Measurements from ENCODE around the gene ALOX12. TPM values are rescaled to one million over a fixed set of nuclear protein-coding genes. Genes with fewer than 3 reads are reported as not detected.

ALOX12 gene, protein sequence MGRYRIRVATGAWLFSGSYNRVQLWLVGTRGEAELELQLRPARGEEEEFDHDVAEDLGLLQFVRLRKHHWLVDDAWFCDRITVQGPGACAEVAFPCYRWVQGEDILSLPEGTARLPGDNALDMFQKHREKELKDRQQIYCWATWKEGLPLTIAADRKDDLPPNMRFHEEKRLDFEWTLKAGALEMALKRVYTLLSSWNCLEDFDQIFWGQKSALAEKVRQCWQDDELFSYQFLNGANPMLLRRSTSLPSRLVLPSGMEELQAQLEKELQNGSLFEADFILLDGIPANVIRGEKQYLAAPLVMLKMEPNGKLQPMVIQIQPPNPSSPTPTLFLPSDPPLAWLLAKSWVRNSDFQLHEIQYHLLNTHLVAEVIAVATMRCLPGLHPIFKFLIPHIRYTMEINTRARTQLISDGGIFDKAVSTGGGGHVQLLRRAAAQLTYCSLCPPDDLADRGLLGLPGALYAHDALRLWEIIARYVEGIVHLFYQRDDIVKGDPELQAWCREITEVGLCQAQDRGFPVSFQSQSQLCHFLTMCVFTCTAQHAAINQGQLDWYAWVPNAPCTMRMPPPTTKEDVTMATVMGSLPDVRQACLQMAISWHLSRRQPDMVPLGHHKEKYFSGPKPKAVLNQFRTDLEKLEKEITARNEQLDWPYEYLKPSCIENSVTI
- polyA plus RNA-seq (2013, experiment 1 of 2) = 0.32 TPM
- polyA plus RNA-seq (2013, experiment 2 of 2) = 0.25 TPM

DNA sequence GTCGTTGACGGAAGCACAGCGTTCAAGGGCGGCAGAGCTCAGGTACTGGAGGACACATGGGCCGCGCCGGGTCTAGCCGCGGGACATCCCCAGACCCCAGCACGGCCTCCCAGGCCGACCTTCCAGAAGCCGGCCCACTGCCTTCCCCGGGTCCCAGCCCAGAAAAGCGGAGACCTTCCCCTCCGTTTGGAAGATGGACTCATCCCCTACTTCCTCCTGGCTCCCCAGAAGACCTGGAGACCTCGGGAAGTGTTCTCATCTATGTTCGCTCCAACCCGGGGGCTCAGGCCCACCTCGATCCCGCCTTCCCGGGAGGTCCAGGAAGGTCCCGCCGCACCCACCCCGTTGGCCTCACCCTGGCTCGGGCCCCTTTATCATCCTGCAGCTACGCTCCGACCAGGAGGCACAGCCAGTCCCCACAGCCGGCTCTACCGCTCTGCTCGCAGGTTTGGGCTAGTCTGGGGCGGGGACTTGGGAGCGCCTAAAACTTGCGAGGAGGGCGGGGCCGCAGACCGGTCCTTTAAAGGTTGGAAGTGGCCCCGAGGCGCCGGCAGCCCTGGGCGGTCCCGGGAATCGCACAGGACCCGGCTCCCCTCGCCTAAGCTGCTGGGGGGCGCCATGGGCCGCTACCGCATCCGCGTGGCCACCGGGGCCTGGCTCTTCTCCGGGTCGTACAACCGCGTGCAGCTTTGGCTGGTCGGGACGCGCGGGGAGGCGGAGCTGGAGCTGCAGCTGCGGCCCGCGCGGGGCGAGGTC, at the start of gene ALOX12:
ALOX12 (plus strand) TSS at position 550 of the 756 bp plus-strand sequence; CDS start at position 619, 69 bp downstream.
- no CpG with 5 or more reads among the region's 64 CpGs for WGBS, 2 donors (ENCODE audit: extremely low coverage in 2 of 2, insufficient read length in 2 of 2, insufficient replicate concordance in 1 of 2)
- Histone ChIP-seq H3K27ac (replicated peaks; ENCODE audit: low read length) (no peak within 1 kb of the TSS), H2BK5ac (ENCODE audit: low read length) (peak within 1 kb of the TSS; percentile 66), H2BK120ac (ENCODE audit: low read depth, low read length) (peak within 1 kb of the TSS; percentile 68), H2BK15ac (ENCODE audit: low read length) (peak within 1 kb of the TSS; percentile 83), H3K27me3 (ENCODE audit: control insufficient read depth in 3 of 3, insufficient read depth in 3 of 3, low read depth in 1 of 3, low read length in 3 of 3) (peaks cover 0 to 21% (median 0%) of the 10 kb centered on the region in 3 experiments), H2AFZ (ENCODE audit: low read length) (no peak within 1 kb of the TSS), H2AK5ac (ENCODE audit: low read depth, low read length) (peak within 1 kb of the TSS; percentile 84), H3K36me3 (replicated peaks in 1 of 2; ENCODE audit: control insufficient read depth in 2 of 2, insufficient read depth in 2 of 2, low read length in 2 of 2) (peaks cover 4 to 34% of the 10 kb centered on the region in 2 donors), H3K4ac (ENCODE audit: low read length) (no peak within 1 kb of the TSS), H2BK12ac (ENCODE audit: low read length) (no peak within 1 kb of the TSS), H3K9ac (ENCODE audit: low read depth, low read length, poor library complexity) (peak within 1 kb of the TSS; percentile 70), H3K4me1 (ENCODE audit: control insufficient read depth in 2 of 2, insufficient read depth in 1 of 2, low read depth in 1 of 2, low read length in 2 of 2) (peaks cover 0 to 5% of the 10 kb centered on the region in 2 donors), H3K4me2 (ENCODE audit: insufficient read depth, low read length, poor library complexity, severe bottlenecking) (peak within 1 kb of the TSS; percentile 61), H3K14ac (ENCODE audit: low read length) (peak within 1 kb of the TSS; percentile 47), H3K23ac (ENCODE audit: low read depth, low read length, poor library complexity) (peak within 1 kb of the TSS; percentile 96), H3K9me3 (replicated peaks in 1 of 2; ENCODE audit: control insufficient read depth in 2 of 2, insufficient read depth in 1 of 2, low read depth in 1 of 2, low read length in 2 of 2) (peaks cover 0 to 2% of the 10 kb centered on the region in 2 donors), H3K18ac (ENCODE audit: low read length) (peak within 1 kb of the TSS; percentile 94), H4K8ac (ENCODE audit: low read depth, low read length) (no peak within 1 kb of the TSS), H3K79me1 (ENCODE audit: low read depth, low read length) (no peaks in the 10 kb centered on the region), H3K4me3 (ENCODE audit: low read length in 2 of 2) (peak within 1 kb of the TSS in 1 of 2 donors; percentile 72), H4K91ac (ENCODE audit: low read depth, low read length, poor library complexity) (no peak within 1 kb of the TSS)
- no peak for DNase-seq (ENCODE audit: low spot score)

DNA sequence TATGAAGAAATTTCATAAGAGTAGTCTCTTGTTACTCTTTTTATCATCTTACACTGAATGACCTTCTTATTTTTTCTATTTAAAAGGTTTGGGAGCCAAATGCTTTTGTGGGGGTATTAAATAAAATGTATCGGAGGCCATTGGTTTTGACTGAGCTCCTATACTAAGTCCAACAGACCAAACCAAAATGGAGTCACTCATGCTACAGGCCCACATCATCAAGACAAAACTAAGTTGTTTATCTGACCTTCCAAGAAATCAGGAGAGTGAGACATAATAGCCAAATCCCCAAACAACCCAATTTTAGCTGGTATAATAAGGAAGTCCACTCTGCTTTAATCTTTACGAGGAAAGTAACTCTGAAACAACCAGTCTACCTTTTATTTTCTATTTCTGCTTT, 48.1 kb upstream of the ALOX12 start:
- H4K8ac ChIP-seq (ENCODE audit: low read depth, low read length) = no peak overlapping the region

DNA sequence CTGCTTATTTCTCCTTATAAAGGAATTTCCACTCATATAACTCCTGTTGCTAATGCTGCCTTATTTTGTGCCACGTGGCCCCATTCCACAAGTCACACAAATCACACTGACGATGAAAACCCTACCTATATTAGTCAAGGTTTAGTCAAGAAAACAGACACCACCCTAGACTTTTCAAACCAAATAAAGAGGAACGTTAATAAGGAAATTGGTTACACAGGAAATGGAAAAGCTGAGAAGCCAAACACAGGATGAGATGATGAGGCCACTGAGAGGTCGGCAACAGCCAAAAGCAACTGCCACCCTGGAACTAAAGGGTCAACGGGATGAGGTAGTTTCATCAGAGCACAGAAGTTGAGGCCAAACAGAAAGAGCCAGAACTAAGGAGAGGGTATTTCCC, 47.3 kb upstream of the ALOX12 start:
- no peak overlapping the region for H4K91ac ChIP-seq (ENCODE audit: low read depth, low read length, poor library complexity)
- no peak for DNase-seq (ENCODE audit: low spot score)
- no peak overlapping the region for H3K4me3 ChIP-seq (ENCODE audit: low read length in 2 of 2)
- H3K14ac ChIP-seq (ENCODE audit: low read length) = no peak overlapping the region
- no CpG with 5 or more reads among the region's 5 CpGs for WGBS, 2 donors (ENCODE audit: extremely low coverage in 2 of 2, insufficient read length in 2 of 2, insufficient replicate concordance in 1 of 2)
- H3K9ac ChIP-seq (ENCODE audit: low read depth, low read length, poor library complexity) = no peak overlapping the region
- no peak overlapping the region for H2BK120ac ChIP-seq (ENCODE audit: low read depth, low read length)
- H2BK15ac ChIP-seq (ENCODE audit: low read length) = no peak overlapping the region
- no peak overlapping the region for H3K27ac ChIP-seq (replicated peaks; ENCODE audit: low read length)
- no peak overlapping the region for H2AK5ac ChIP-seq (ENCODE audit: low read depth, low read length)
- no peaks in the 10 kb centered on the region for H3K27me3 ChIP-seq (ENCODE audit: control insufficient read depth in 3 of 3, insufficient read depth in 3 of 3, low read depth in 1 of 3, low read length in 3 of 3)
- no peaks in the 10 kb centered on the region for H3K36me3 ChIP-seq (replicated peaks in 1 of 2; ENCODE audit: control insufficient read depth in 2 of 2, insufficient read depth in 2 of 2, low read length in 2 of 2)
- no peak overlapping the region for H4K8ac ChIP-seq (ENCODE audit: low read depth, low read length)
- H2BK12ac ChIP-seq (ENCODE audit: low read length) = no peak overlapping the region
- H3K18ac ChIP-seq (ENCODE audit: low read length) = no peak overlapping the region
- no peak overlapping the region for H2BK5ac ChIP-seq (ENCODE audit: low read length)
- H3K9me3 ChIP-seq (replicated peaks in 1 of 2; ENCODE audit: control insufficient read depth in 2 of 2, insufficient read depth in 1 of 2, low read depth in 1 of 2, low read length in 2 of 2) = no peaks in the 10 kb centered on the region
- no peak overlapping the region for H3K4ac ChIP-seq (ENCODE audit: low read length)
- H2AFZ ChIP-seq (ENCODE audit: low read length) = peak overlapping the region; percentile 15
- no peaks in the 10 kb centered on the region for H3K4me1 ChIP-seq (ENCODE audit: control insufficient read depth in 2 of 2, insufficient read depth in 1 of 2, low read depth in 1 of 2, low read length in 2 of 2)
- no peak overlapping the region for H3K4me2 ChIP-seq (ENCODE audit: insufficient read depth, low read length, poor library complexity, severe bottlenecking)
- no peak overlapping the region for H3K23ac ChIP-seq (ENCODE audit: low read depth, low read length, poor library complexity)
- no peaks in the 10 kb centered on the region for H3K79me1 ChIP-seq (ENCODE audit: low read depth, low read length)

More for the DNA sequence above, 48.1 kb upstream of the ALOX12 start:
- H2AK5ac ChIP-seq (ENCODE audit: low read depth, low read length) = no peak overlapping the region
- H3K9me3 ChIP-seq (replicated peaks in 1 of 2; ENCODE audit: control insufficient read depth in 2 of 2, insufficient read depth in 1 of 2, low read depth in 1 of 2, low read length in 2 of 2) = no peaks in the 10 kb centered on the region
- no peak overlapping the region for H3K27ac ChIP-seq (replicated peaks; ENCODE audit: low read length)
- H2BK15ac ChIP-seq (ENCODE audit: low read length) = no peak overlapping the region
- no peak overlapping the region for H3K4ac ChIP-seq (ENCODE audit: low read length)
- no peaks in the 10 kb centered on the region for H3K36me3 ChIP-seq (replicated peaks in 1 of 2; ENCODE audit: control insufficient read depth in 2 of 2, insufficient read depth in 2 of 2, low read length in 2 of 2)
- no peak overlapping the region for H3K9ac ChIP-seq (ENCODE audit: low read depth, low read length, poor library complexity)
- H3K4me3 ChIP-seq (ENCODE audit: low read length in 2 of 2) = no peak overlapping the region
- H3K4me1 ChIP-seq (ENCODE audit: control insufficient read depth in 2 of 2, insufficient read depth in 1 of 2, low read depth in 1 of 2, low read length in 2 of 2) = no peaks in the 10 kb centered on the region
- H2BK120ac ChIP-seq (ENCODE audit: low read depth, low read length) = no peak overlapping the region
- no peak overlapping the region for H3K18ac ChIP-seq (ENCODE audit: low read length)
- no peaks in the 10 kb centered on the region for H3K79me1 ChIP-seq (ENCODE audit: low read depth, low read length)
- WGBS, 2 donors (ENCODE audit: extremely low coverage in 2 of 2, insufficient read length in 2 of 2, insufficient replicate concordance in 1 of 2) = no CpG with 5 or more reads among the region's 2 CpGs
- no peak overlapping the region for H3K4me2 ChIP-seq (ENCODE audit: insufficient read depth, low read length, poor library complexity, severe bottlenecking)
- H2BK12ac ChIP-seq (ENCODE audit: low read length) = no peak overlapping the region
- no peak overlapping the region for H4K91ac ChIP-seq (ENCODE audit: low read depth, low read length, poor library complexity)
- no peak overlapping the region for H2AFZ ChIP-seq (ENCODE audit: low read length)
- H3K23ac ChIP-seq (ENCODE audit: low read depth, low read length, poor library complexity) = no peak overlapping the region
- H3K14ac ChIP-seq (ENCODE audit: low read length) = no peak overlapping the region
- DNase-seq (ENCODE audit: low spot score) = no peak
- no peak overlapping the region for H2BK5ac ChIP-seq (ENCODE audit: low read length)
- H3K27me3 ChIP-seq (ENCODE audit: control insufficient read depth in 3 of 3, insufficient read depth in 3 of 3, low read depth in 1 of 3, low read length in 3 of 3) = no peaks in the 10 kb centered on the region
